WTC11 (cell line): ENCODE measurements around the gene NOG. TPM values are rescaled to one million over a fixed set of nuclear protein-coding genes. Genes with fewer than 3 reads are reported as not detected.
A peak's percentile ranks its signal among the peaks of the same experiment; 100 is the strongest.

Experiments
- ATAC-seq: fragments of 200-7000 bp; cut with Tn5 transposase; 2 replicates; pipeline ENCODE4 v1.10.0; 2021; ENCODE audit warnings: mild to moderate bottlenecking, moderate library complexity
- Bru-seq: library from RNA; stranded (reverse); fragments of 400-500 nt; gene quantifications from one replicate; lab custom pipeline; 2021; lab: Mats Ljungman, UMichigan
- CTCF ChIA-PET: fragments of 300-600 bp; sonication (Branson Sonifier 250); formaldehyde crosslinking; loops from one replicate; lab custom pipeline; 2021; ENCODE audit warnings: antibody characterized with exemption; lab: Charles Lee
- POLR2A ChIA-PET: fragments of 350-600 bp; sonication (Branson Sonifier 250); formaldehyde crosslinking; loops from one replicate; lab custom pipeline; 2021; ENCODE audit warnings: antibody characterized with exemption; lab: Charles Lee
- DNase-seq: peaks from one replicate; pipeline ENCODE4 v3.0.0; 2021; ENCODE audit warnings: low spot score
- H3K27ac Mint-ChIP-seq: 2 replicates; pipeline ENCODE4 v1.8.0; 2021; ENCODE audit warnings: mixed read lengths
- H3K27me3 Mint-ChIP-seq: 2 replicates; pipeline ENCODE4 v1.8.0; 2021; ENCODE audit warnings: low read depth, mild to moderate bottlenecking, moderate library complexity, mixed read lengths
- H3K36me3 Mint-ChIP-seq: 2 replicates; pipeline ENCODE4 v1.8.0; 2021; ENCODE audit warnings: mixed read lengths
- H3K4me1 Mint-ChIP-seq: 2 replicates; pipeline ENCODE4 v1.8.0; 2022; ENCODE audit warnings: mixed read lengths
- H3K4me3 Mint-ChIP-seq: 2 replicates; pipeline ENCODE4 v1.8.0; 2021; ENCODE audit warnings: mild to moderate bottlenecking, moderate library complexity, mixed read lengths
- H3K9me3 Mint-ChIP-seq: 2 replicates; pipeline ENCODE4 v1.8.0; 2021; ENCODE audit warnings: mixed read lengths
- FOXJ3 ChIP-seq: sonication (generic); formaldehyde crosslinking; IDR thresholded peaks from 2 replicates; pipeline ENCODE4 v1.9.0; 2021; ENCODE audit warnings: missing genetic modification reagents, mild to moderate bottlenecking, borderline replicate concordance
- GRHL2 ChIP-seq: fragments of 250-450 bp; sonication (Bioruptor Pico); IDR thresholded peaks from 2 replicates; pipeline ENCODE4 v1.8.0; 2022; ENCODE audit warnings: mild to moderate bottlenecking, moderate library complexity; ENCODE audit not compliant: insufficient replicate concordance, severe bottlenecking
- GTF2I ChIP-seq: fragments of 250-450 bp; sonication (Bioruptor Pico); conservative IDR thresholded peaks from 2 replicates; pipeline ENCODE4 v1.4.0; 2021; ENCODE audit warnings: mild to moderate bottlenecking
- MYBL2 ChIP-seq: sonication (generic); formaldehyde crosslinking; IDR thresholded peaks from 2 replicates; pipeline ENCODE4 v1.8.1; 2023; ENCODE audit warnings: mild to moderate bottlenecking, moderate library complexity, missing genetic modification reagents
- NR3C1 ChIP-seq: sonication (generic); formaldehyde crosslinking; conservative IDR thresholded peaks from 2 replicates; pipeline ENCODE4 v1.8.1; 2023; ENCODE audit warnings: low read depth, mild to moderate bottlenecking, missing genetic modification reagents
- TCF7 ChIP-seq: sonication (generic); formaldehyde crosslinking; IDR thresholded peaks from 2 replicates; pipeline ENCODE4 v1.8.0; 2022; ENCODE audit warnings: mild to moderate bottlenecking, low read depth, missing genetic modification reagents, moderate library complexity
- ZNF138 ChIP-seq: sonication (generic); formaldehyde crosslinking; conservative IDR thresholded peaks from 2 replicates; pipeline ENCODE4 v1.8.1; 2022; ENCODE audit warnings: mild to moderate bottlenecking, moderate library complexity, missing genetic modification reagents
- ZNF263 ChIP-seq: sonication (generic); formaldehyde crosslinking; IDR thresholded peaks from 2 replicates; pipeline ENCODE4 v1.8.1; 2022; ENCODE audit warnings: low read depth, mild to moderate bottlenecking, moderate library complexity, missing genetic modification reagents
- ZNF416 ChIP-seq: fragments of 250-450 bp; sonication (Bioruptor Pico); IDR thresholded peaks from 2 replicates; pipeline ENCODE4 v1.9.0; 2021; ENCODE audit warnings: mild to moderate bottlenecking, inconsistent platforms
- ZNF671 ChIP-seq: fragments of 250-450 bp; sonication (Bioruptor Pico); IDR thresholded peaks from 2 replicates; pipeline ENCODE4 v1.8.0; 2021; ENCODE audit warnings: mild to moderate bottlenecking
- long read RNA-seq, 3 experiments: library from RNA in 1 of 3; library from capped mRNA in 1 of 3; library from polyadenylated mRNA in 1 of 3; unstranded in 2 of 3; stranded (forward) in 1 of 3; transcript quantifications; one replicate each; pipeline ENCODE4 v2.0.0, GENCODE V29; 2021
- total RNA-seq: library from RNA; stranded (reverse); gene quantifications from 3 replicates; pipeline ENCODE4 v1.2.3, GENCODE V29; 2021
- TF ChIP-seq, protein P1 (sequence below): sonication (generic); formaldehyde crosslinking; IDR thresholded peaks from 2 replicates; pipeline ENCODE4 v1.8.1; 2022; ENCODE audit warnings: mild to moderate bottlenecking, moderate library complexity, missing genetic modification reagents
- TF ChIP-seq, protein P2 (sequence below): sonication (generic); formaldehyde crosslinking; conservative IDR thresholded peaks from 2 replicates; pipeline ENCODE4 v1.8.1; 2022; ENCODE audit warnings: mild to moderate bottlenecking, missing genetic modification reagents
- TF ChIP-seq, protein P3 (sequence below): fragments of 250-450 bp; sonication (Bioruptor Pico); IDR thresholded peaks from 2 replicates; pipeline ENCODE4 v1.9.0; 2021; ENCODE audit warnings: moderate library complexity, mild to moderate bottlenecking, inconsistent platforms, borderline replicate concordance
- TF ChIP-seq, protein P4 (sequence below): sonication (generic); formaldehyde crosslinking; IDR thresholded peaks from 2 replicates; pipeline ENCODE4 v1.8.1; 2023; ENCODE audit warnings: mild to moderate bottlenecking, moderate library complexity, missing genetic modification reagents
- TF ChIP-seq, protein P5 (sequence below): sonication (generic); formaldehyde crosslinking; IDR thresholded peaks from 2 replicates; pipeline ENCODE4 v1.8.1; 2023; ENCODE audit warnings: mild to moderate bottlenecking, missing genetic modification reagents
- TF ChIP-seq, protein P6 (sequence below): fragments of 250-450 bp; sonication (Bioruptor Pico); IDR thresholded peaks from 2 replicates; pipeline ENCODE4 v1.8.0; 2021; ENCODE audit warnings: mild to moderate bottlenecking
- TF ChIP-seq, protein P7 (sequence below): sonication (generic); formaldehyde crosslinking; IDR thresholded peaks from 2 replicates; pipeline ENCODE4 v1.8.1; 2023; ENCODE audit warnings: mild to moderate bottlenecking, missing genetic modification reagents
- TF ChIP-seq, protein P8 (sequence below): sonication (generic); formaldehyde crosslinking; IDR thresholded peaks from 2 replicates; pipeline ENCODE4 v1.8.0; 2023; ENCODE audit warnings: mild to moderate bottlenecking, missing genetic modification reagents
- TF ChIP-seq, protein P9 (sequence below): sonication (generic); formaldehyde crosslinking; IDR thresholded peaks from 2 replicates; pipeline ENCODE4 v1.8.1; 2023; ENCODE audit warnings: mild to moderate bottlenecking, missing genetic modification reagents, moderate library complexity

The NOG gene
- 0.89 to 1.2 TPM (median 1.1 TPM) in 3 replicates for total RNA-seq
- percentile 30 among the genes with signal in this experiment for Bru-seq, nascent RNA
- long read RNA-seq, experiment 1, result 0 reads
- long read RNA-seq, experiment 2, partial matches to known transcripts, result 0 of 2 reads
- long read RNA-seq, experiment 2, other reads (novel, unspliced or antisense), result 0 of 2 reads
- long read RNA-seq, experiment 3, result 0 reads

DNA sequence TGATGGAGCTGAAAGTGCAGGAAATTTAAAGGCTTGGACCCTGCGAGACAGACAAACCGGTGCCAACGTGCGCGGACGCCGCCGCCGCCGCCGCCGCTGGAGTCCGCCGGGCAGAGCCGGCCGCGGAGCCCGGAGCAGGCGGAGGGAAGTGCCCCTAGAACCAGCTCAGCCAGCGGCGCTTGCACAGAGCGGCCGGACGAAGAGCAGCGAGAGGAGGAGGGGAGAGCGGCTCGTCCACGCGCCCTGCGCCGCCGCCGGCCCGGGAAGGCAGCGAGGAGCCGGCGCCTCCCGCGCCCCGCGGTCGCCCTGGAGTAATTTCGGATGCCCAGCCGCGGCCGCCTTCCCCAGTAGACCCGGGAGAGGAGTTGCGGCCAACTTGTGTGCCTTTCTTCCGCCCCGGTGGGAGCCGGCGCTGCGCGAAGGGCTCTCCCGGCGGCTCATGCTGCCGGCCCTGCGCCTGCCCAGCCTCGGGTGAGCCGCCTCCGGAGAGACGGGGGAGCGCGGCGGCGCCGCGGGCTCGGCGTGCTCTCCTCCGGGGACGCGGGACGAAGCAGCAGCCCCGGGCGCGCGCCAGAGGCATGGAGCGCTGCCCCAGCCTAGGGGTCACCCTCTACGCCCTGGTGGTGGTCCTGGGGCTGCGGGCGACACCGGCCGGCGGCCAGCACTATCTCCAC, at the start of gene NOG:
TSS of gene NOG (plus strand) at position 54 of the 674 bp plus-strand sequence. CDS start at position 579, 525 bp downstream.
- H3K27me3 Mint-ChIP-seq, result peaks cover 66% of the 10 kb centered on the region
- no peaks in the 10 kb centered on the region for H3K9me3 Mint-ChIP-seq
- H3K27ac Mint-ChIP-seq, result no peak within 1 kb of the TSS
- ATAC-seq, result peak; percentile 26
- POLR2A ChIA-PET, result interaction anchor here (0.6 to 1.3 kb wide), 5 partner anchors 63 to 123 kb away, joined by 3 to 4 read pairs (median 3); no protein-coding TSS in a partner anchor
- H3K4me3 Mint-ChIP-seq, result peak within 1 kb of the TSS; percentile 73
- H3K4me1 Mint-ChIP-seq, result peaks cover 26% of the 10 kb centered on the region
- TF ChIP-seq, protein P1, sequence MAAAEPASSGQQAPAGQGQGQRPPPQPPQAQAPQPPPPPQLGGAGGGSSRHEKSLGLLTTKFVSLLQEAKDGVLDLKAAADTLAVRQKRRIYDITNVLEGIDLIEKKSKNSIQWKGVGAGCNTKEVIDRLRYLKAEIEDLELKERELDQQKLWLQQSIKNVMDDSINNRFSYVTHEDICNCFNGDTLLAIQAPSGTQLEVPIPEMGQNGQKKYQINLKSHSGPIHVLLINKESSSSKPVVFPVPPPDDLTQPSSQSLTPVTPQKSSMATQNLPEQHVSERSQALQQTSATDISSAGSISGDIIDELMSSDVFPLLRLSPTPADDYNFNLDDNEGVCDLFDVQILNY (CRISPR knock-in tag), result peak; percentile 45; the same call in 1 of the 2 replicates
- no peak for TF ChIP-seq ZNF671 (CRISPR knock-in tag)
- no peak for TF ChIP-seq ZNF416 (CRISPR knock-in tag)
- TF ChIP-seq, protein P2, sequence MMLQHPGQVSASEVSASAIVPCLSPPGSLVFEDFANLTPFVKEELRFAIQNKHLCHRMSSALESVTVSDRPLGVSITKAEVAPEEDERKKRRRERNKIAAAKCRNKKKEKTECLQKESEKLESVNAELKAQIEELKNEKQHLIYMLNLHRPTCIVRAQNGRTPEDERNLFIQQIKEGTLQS (CRISPR knock-in tag), result no peak
- TF ChIP-seq, protein P3, sequence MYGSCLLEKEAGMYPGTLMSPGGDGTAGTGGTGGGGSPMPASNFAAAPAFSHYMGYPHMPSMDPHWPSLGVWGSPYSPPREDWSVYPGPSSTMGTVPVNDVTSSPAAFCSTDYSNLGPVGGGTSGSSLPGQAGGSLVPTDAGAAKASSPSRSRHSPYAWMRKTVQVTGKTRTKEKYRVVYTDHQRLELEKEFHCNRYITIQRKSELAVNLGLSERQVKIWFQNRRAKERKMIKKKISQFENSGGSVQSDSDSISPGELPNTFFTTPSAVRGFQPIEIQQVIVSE (CRISPR knock-in tag), result no peak
- no peak for TF ChIP-seq ZNF138 (CRISPR knock-in tag)
- TF ChIP-seq, protein P4, sequence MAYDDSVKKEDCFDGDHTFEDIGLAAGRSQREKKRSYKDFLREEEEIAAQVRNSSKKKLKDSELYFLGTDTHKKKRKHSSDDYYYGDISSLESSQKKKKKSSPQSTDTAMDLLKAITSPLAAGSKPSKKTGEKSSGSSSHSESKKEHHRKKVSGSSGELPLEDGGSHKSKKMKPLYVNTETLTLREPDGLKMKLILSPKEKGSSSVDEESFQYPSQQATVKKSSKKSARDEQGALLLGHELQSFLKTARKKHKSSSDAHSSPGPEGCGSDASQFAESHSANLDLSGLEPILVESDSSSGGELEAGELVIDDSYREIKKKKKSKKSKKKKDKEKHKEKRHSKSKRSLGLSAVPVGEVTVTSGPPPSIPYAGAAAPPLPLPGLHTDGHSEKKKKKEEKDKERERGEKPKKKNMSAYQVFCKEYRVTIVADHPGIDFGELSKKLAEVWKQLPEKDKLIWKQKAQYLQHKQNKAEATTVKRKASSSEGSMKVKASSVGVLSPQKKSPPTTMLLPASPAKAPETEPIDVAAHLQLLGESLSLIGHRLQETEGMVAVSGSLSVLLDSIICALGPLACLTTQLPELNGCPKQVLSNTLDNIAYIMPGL (CRISPR knock-in tag), result peak; percentile 55; the same call in 1 of the 2 replicates
- TF ChIP-seq, protein P5, sequence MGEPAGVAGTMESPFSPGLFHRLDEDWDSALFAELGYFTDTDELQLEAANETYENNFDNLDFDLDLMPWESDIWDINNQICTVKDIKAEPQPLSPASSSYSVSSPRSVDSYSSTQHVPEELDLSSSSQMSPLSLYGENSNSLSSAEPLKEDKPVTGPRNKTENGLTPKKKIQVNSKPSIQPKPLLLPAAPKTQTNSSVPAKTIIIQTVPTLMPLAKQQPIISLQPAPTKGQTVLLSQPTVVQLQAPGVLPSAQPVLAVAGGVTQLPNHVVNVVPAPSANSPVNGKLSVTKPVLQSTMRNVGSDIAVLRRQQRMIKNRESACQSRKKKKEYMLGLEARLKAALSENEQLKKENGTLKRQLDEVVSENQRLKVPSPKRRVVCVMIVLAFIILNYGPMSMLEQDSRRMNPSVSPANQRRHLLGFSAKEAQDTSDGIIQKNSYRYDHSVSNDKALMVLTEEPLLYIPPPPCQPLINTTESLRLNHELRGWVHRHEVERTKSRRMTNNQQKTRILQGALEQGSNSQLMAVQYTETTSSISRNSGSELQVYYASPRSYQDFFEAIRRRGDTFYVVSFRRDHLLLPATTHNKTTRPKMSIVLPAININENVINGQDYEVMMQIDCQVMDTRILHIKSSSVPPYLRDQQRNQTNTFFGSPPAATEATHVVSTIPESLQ (CRISPR knock-in tag), result no peak
- no peak for TF ChIP-seq MYBL2 (CRISPR knock-in tag)
- no peak for TF ChIP-seq GRHL2
- no peak for TF ChIP-seq TCF7 (CRISPR knock-in tag)
- no peak for TF ChIP-seq ZNF263
- TF ChIP-seq, protein P6, sequence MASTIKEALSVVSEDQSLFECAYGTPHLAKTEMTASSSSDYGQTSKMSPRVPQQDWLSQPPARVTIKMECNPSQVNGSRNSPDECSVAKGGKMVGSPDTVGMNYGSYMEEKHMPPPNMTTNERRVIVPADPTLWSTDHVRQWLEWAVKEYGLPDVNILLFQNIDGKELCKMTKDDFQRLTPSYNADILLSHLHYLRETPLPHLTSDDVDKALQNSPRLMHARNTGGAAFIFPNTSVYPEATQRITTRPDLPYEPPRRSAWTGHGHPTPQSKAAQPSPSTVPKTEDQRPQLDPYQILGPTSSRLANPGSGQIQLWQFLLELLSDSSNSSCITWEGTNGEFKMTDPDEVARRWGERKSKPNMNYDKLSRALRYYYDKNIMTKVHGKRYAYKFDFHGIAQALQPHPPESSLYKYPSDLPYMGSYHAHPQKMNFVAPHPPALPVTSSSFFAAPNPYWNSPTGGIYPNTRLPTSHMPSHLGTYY, result no peak
- TF ChIP-seq, protein P7, sequence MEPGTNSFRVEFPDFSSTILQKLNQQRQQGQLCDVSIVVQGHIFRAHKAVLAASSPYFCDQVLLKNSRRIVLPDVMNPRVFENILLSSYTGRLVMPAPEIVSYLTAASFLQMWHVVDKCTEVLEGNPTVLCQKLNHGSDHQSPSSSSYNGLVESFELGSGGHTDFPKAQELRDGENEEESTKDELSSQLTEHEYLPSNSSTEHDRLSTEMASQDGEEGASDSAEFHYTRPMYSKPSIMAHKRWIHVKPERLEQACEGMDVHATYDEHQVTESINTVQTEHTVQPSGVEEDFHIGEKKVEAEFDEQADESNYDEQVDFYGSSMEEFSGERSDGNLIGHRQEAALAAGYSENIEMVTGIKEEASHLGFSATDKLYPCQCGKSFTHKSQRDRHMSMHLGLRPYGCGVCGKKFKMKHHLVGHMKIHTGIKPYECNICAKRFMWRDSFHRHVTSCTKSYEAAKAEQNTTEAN (CRISPR knock-in tag), result peak; percentile 56; the same call in 1 of the 2 replicates
- TF ChIP-seq GTF2I, result no peak
- TF ChIP-seq, protein P8, sequence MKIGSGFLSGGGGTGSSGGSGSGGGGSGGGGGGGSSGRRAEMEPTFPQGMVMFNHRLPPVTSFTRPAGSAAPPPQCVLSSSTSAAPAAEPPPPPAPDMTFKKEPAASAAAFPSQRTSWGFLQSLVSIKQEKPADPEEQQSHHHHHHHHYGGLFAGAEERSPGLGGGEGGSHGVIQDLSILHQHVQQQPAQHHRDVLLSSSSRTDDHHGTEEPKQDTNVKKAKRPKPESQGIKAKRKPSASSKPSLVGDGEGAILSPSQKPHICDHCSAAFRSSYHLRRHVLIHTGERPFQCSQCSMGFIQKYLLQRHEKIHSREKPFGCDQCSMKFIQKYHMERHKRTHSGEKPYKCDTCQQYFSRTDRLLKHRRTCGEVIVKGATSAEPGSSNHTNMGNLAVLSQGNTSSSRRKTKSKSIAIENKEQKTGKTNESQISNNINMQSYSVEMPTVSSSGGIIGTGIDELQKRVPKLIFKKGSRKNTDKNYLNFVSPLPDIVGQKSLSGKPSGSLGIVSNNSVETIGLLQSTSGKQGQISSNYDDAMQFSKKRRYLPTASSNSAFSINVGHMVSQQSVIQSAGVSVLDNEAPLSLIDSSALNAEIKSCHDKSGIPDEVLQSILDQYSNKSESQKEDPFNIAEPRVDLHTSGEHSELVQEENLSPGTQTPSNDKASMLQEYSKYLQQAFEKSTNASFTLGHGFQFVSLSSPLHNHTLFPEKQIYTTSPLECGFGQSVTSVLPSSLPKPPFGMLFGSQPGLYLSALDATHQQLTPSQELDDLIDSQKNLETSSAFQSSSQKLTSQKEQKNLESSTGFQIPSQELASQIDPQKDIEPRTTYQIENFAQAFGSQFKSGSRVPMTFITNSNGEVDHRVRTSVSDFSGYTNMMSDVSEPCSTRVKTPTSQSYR, result no peak
- TF ChIP-seq FOXJ3 (CRISPR knock-in tag), result no peak
- TF ChIP-seq, protein P9, sequence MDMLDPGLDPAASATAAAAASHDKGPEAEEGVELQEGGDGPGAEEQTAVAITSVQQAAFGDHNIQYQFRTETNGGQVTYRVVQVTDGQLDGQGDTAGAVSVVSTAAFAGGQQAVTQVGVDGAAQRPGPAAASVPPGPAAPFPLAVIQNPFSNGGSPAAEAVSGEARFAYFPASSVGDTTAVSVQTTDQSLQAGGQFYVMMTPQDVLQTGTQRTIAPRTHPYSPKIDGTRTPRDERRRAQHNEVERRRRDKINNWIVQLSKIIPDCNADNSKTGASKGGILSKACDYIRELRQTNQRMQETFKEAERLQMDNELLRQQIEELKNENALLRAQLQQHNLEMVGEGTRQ (CRISPR knock-in tag), result 0 out of 2 replicates have a peak, but pooled peaks have one; percentile 10
- TF ChIP-seq NR3C1, result no peak; the same call in 1 of the 2 replicates
- TF ChIP-seq, all 79 proteins: peak for 4
- H3K36me3 Mint-ChIP-seq, result no peaks in the 10 kb centered on the region
- peak; percentile 62 for DNase-seq
- CTCF ChIA-PET, result interaction anchor here (0.6 to 4.5 kb wide), 24 partner anchors 8 to 492 kb away, joined by 3 to 57 read pairs (median 5); partner anchors contain the start of gene AKAP1
